Activated naive CD4-positive, alpha-beta T cell (primary cell): Measurements from ENCODE around the gene TAC4.

Source experiments
- DNase-seq, 4 experiments: peaks; one replicate each; lab custom pipeline; 2025; lab: John Stamatoyannopoulos, UW

Gene TAC4

DNA sequence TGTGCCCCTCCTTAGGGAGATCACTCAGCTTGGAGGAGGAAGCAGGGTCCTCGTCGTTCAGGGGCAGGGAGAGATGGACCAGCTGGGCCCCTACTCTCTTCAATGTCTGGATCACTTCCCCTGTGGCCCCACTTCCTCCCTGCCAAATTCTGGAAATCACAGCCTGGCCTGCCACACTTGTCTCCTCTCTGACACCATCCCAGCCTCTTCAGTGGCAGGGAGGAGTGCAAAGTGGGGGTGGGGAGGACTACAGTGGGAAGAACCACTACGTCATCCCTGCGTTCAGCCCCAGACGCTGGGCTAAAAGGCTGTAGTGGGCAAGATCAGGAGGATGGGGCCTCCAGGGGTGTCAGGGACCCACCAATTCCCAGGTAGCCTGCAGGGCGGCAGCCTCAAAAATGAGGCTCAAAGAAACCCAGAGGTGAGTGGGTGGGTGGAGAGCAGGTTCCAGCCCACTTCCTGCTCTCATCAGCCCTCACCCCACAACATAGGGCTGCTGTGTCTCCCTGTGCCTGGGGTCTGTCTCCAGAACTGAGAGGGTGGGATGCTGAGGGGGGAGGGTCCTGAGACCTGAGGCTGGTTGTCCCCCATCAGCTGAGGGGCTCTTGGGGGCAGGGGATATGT, 25.0 kb upstream of the TAC4 start:
- peak in 1 of 4 experiments; percentile 2 for DNase-seq

GRCh38 chr17:49871211-49871610, 23.3 kb upstream of the TAC4 start:
- DNase-seq: no peak

DNA sequence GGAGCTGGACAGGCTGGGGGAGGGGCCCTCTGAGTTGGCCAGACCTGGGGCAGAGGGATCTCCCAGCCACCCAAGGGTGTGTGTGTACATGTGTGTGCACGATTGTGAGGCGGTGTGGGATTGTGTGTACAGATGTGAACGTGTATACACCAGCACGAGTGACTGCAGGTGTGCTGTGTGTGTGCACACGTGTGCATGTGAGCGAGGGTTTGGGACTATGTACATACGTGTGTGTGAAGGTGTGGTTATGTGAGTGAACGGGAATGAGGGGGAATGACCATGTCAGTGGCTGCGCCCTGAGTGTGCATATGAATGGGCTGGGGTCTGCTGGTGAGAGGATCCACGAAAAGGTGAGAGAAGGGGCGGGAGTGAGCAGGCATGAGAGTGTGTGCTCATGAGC, 22.4 kb upstream of the TAC4 start:
- DNase-seq: no peak

- DNase-seq: no peak
These were observed 21.1 kb upstream of the TAC4 start for GRCh38 chr17:49869038-49869374.

- DNase-seq: no peak
These were observed 19.1 kb upstream of the TAC4 start for GRCh38 chr17:49866882-49867413.

DNA sequence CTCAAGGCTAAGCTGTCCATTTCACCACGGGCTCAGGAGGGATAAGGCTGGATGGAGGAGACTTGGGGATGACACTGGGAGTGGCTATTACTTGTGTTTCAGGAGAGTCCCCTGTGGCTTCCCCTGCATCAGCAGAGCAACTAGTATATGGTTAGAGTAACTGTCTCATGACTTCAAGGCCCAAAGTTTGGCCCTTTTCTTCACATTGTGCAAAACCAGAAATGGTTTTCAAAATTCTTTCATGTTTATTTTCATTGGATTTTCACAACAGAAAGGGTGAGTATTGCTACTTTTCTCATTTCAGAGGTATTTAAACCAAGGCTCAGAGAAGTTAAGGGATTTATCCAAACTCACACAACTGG, 18.1 kb upstream of the TAC4 start:
- DNase-seq: no peak

- DNase-seq: no peak
These were observed 15.0 kb upstream of the TAC4 start for GRCh38 chr17:49862781-49863331.

- DNase-seq: peak in 3 of 4 experiments; percentile 4 to 43 (median 21)
These were observed 13.4 kb upstream of the TAC4 start for GRCh38 chr17:49861150-49861884.

DNA sequence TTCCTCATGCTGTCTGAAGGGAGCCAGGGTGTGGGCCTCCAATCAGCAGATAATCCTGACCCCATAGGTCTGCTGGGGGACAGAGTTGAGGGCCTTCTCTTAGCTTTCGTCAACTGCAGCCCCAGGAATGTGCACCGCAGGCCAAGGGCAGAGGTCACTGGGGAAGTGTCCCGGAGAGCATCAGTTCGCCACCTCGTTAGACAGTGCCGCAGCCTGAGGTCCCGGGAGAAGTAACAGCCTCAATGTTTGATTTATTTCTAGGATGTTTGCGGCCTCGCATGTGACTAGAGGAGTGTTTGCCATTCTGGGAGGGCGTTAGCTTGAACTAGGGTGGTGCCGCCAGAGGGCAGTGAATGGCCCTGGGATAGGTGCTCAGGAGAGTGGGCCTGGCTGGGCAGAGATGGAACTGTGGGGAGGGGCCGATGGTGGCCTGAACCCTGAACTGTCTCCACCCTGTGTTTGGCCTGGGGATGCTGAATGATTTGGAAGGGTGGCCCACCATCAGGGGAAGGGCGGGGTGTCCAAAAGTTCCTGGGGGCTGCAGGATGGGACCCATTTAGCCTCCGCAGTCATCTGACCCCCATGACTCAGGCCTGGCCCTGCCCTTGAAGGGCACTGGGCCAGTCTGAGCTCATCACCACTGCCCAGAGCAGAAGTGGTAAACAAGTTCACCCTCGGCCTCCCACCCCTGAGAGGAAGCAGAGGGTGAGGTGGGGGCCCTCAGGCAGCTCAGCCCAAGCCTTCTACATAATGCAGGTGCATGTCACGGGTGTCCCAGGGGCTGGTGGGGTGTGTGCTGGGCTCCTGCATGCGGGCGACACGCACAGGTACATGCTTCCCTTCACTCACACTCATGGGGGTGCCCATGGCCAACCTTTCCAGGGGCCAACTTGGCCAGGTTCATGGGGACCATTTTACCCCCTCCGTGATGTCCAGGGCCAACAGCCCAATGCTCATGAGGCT, 12.4 kb upstream of the TAC4 start:
- no peak for DNase-seq

DNA sequence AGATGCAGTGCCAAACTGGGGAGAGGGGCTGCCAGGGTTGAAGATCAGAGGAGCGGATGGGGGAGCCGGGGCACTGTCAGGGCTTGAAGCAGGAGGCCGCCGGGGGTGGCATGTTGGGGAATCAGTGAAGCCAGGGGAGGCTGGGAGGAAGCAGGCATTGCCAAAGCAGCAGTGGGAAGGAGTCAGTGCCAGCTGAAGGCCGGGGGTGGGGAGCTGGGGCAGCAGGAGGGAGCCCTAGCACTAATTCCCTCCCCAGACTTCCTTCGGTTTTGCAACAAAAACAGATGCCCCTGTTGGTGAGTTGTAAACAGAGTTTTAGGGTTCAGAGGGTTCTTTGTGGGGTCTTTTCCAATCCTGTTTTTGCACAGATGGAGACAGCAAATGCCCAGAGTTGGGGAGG, 10.9 kb upstream of the TAC4 start:
- DNase-seq: no peak

GRCh38 chr17:49854126-49854525, 6.3 kb upstream of the TAC4 start:
- DNase-seq: no peak

- no peak for DNase-seq
These were observed 5.7 kb upstream of the TAC4 start for GRCh38 chr17:49853470-49854015.

- DNase-seq: peak; percentile 30 to 63 (median 58)
These were observed 3.8 kb upstream of the TAC4 start for GRCh38 chr17:49851387-49852291.

- DNase-seq: no peak
These were observed 3.0 kb upstream of the TAC4 start for GRCh38 chr17:49850772-49851386.

- no peak for DNase-seq
These were observed 2.3 kb upstream of the TAC4 start for GRCh38 chr17:49850218-49850610.

- DNase-seq: no peak
These were observed 870 bp upstream of the TAC4 start for GRCh38 chr17:49848739-49849138.

DNA sequence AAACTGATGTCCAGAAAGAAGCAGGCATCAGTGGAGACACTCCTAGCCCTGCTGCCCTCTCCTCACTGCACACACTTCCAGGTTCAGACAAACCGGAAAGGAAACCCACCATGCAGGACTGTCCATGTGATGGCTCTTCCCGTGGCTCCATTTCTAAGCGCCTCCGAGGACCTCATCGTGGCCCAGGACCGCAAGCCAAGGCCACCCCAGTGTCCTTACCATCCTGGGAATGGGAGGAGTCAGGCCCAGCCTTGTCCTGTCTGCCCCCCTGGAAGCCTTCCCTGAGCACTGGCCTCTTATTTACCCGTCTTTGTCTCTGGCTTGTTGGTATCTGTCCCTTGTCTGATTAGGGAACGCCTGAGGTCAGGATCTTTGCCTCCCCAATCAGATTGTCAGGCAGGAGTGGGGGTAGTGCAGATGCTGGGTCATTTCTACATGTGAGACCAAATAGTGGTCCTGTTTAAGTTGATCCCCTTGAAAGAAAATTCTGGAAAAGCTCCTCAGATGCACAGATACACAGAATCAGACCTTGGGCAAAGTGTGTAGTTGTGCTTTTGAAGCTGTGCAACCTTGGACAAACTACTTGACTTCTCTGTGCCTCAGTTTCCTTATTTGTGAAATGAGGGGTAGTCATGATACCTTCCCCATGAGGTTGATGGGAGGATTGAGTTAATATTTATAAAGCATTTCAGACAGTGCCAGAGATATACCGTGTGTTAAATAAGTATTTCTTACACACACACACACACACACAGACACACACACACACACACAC, 744 bp downstream of the TAC4 start:
- DNase-seq: no peak

DNA sequence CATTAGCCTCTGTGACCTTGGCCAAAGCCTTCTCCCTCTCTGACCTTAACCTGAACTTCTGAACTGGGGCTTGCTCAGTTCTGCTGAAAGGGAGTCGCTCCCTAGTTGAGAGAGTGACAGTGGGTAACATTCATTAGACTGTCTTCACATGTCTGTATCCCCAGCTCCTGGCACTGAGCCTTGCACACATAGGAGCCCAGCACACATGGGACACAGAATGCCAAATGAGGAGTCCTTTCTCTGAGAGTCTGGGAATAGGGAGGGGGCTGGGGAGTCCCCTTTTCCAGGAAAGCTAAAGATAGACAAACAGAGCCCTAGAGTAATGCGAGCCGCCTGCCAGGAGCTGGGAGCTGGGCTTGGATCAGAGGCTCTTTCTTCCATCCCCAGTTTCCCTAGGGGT, 2.5 kb downstream of the TAC4 start:
- no peak for DNase-seq

DNA sequence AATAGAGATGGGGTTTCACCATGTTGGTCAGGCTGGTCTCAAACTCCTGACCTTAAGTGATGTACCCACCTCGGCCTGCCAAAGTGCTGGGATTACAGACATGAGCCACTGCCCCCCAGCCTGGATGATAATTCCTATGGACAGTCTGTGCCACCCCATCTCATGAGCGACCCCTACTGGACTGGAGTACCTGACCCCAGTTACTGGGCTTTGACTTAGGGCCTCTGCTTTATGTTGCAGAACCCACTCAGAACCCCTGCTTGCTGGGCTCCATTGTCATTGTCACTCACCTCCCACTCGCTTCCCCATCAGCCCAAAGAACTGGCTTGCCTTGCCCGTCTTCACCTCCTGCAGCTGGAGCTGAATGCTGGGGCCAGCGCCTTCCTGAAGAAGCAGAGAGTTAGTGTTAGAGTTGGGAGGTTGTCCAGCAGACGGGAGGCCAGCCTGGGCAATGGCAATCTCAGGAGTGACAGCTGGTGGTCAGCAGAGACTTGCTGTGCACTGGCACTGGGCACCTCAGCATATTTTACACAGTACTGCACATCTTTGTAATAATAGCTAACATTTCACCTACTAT, 4.0 kb downstream of the TAC4 start:
- DNase-seq: no peak
